A549 (cell line): Measurements from ENCODE around the gene CEP152. TPM values are rescaled to one million over a fixed set of nuclear protein-coding genes. Genes with fewer than 3 reads are reported as not detected.

Experiments used
- ATAC-seq, 2 experiments: fragments of 200-7000 bp in 1 of 2; fragments of >200 bp in 1 of 2; cut with Nextera tagmentation in 1 of 2; cut with Tn5 transposase in 1 of 2; 3 replicates each; pipeline versions ENCODE4 v1.8.0 to v1.9.1; 2018 to 2020; ENCODE audit warnings: mild to moderate bottlenecking in 1 of 2, moderate library complexity in 1 of 2
- CTCF ChIA-PET: fragments of 300-600 bp; sonication (Branson Sonifier 250); formaldehyde crosslinking; extraction: SDS; loops from one replicate; lab custom pipeline; 2021; ENCODE audit warnings: antibody characterized with exemption, inconsistent platforms; lab: Yijun Ruan, JAX
- POLR2A ChIA-PET: fragments of 350-600 bp; formaldehyde crosslinking; extraction: SDS; loops from one replicate; lab custom pipeline; 2021; ENCODE audit warnings: antibody characterized with exemption, inconsistent platforms; lab: Yijun Ruan, JAX
- DNase-seq, 2 experiments: peaks; one replicate each; pipeline versions ENCODE4 v3.0.0 to v3.0.0-alpha.2; 2011 to 2016; ENCODE audit warnings: low read depth in 1 of 2, low spot score in 1 of 2
- FAIRE-seq: peaks from 2 replicates; lab custom pipeline; 2011; peaks lifted over from hg19 to GRCh38; lab: Jason Lieb, UNC
- H3K27ac ChIP-seq, 2 experiments: fragments of >200 bp; sonication (Bioruptor Twin); formaldehyde crosslinking; 3 replicates each; pipeline ENCODE4 v1.5.1; 2016 to 2017
- H3K4me1 ChIP-seq: fragments of >200 bp; sonication (Bioruptor Twin); formaldehyde crosslinking; 3 replicates; pipeline ENCODE4 v1.6.1; 2016
- H3K4me2 ChIP-seq: fragments of >200 bp; sonication (Bioruptor Twin); formaldehyde crosslinking; 3 replicates; pipeline ENCODE4 v1.6.1; 2016
- H3K4me3 ChIP-seq: fragments of >200 bp; sonication (Bioruptor Twin); formaldehyde crosslinking; 3 replicates; pipeline ENCODE4 v1.5.1; 2016
- H3K9me3 ChIP-seq: fragments of >200 bp; sonication (Bioruptor Twin); formaldehyde crosslinking; 3 replicates; pipeline ENCODE4 v1.6.1; 2016
- CHD4 ChIP-seq: fragments of 200-600 bp; sonication (generic); IDR thresholded peaks from 2 replicates; pipeline ENCODE4 v1.6.1; 2016; ENCODE audit warnings: antibody characterized with exemption, mild to moderate bottlenecking, borderline replicate concordance
- CTCF ChIP-seq: fragments of >200 bp; sonication (Bioruptor Twin); formaldehyde crosslinking; IDR thresholded peaks from 3 replicates; pipeline ENCODE4 v1.5.1; 2016
- ELK1 ChIP-seq: fragments of 150-350 bp; IDR thresholded peaks from 2 replicates; pipeline ENCODE4 v1.6.1; 2014; ENCODE audit warnings: low read depth, mild to moderate bottlenecking, low read length
- ESRRA ChIP-seq: fragments of 150-350 bp; IDR thresholded peaks from 2 replicates; pipeline ENCODE4 v1.6.1; 2014; ENCODE audit warnings: mild to moderate bottlenecking, low read length, borderline replicate concordance
- GATA3 ChIP-seq: IDR thresholded peaks from 2 replicates; pipeline ENCODE4 v1.6.1; 2012; ENCODE audit warnings: borderline replicate concordance
- HOXA7 ChIP-seq: fragments of 250-450 bp; sonication (Bioruptor Pico); IDR thresholded peaks from 2 replicates; pipeline ENCODE4 v1.5.0; 2020; ENCODE audit warnings: mild to moderate bottlenecking, moderate library complexity
- JUNB ChIP-seq: fragments of >200 bp; sonication (Bioruptor Twin); formaldehyde crosslinking; IDR thresholded peaks from 2 replicates; pipeline ENCODE4 v1.6.1; 2016
- KDM1A ChIP-seq: fragments of 200-600 bp; sonication (generic); IDR thresholded peaks from 2 replicates; pipeline ENCODE4 v1.6.1; 2016; ENCODE audit warnings: low read depth, mild to moderate bottlenecking
- KDM5A ChIP-seq: fragments of 200-600 bp; sonication (generic); IDR thresholded peaks from 2 replicates; pipeline ENCODE4 v1.6.1; 2016; ENCODE audit warnings: antibody characterized with exemption, mild to moderate bottlenecking
- MAX ChIP-seq: IDR thresholded peaks from 2 replicates; pipeline ENCODE4 v1.6.1; 2012
- MAZ ChIP-seq: fragments of 150-350 bp; IDR thresholded peaks from 2 replicates; pipeline ENCODE4 v1.6.1; 2014; ENCODE audit warnings: antibody characterized with exemption, low read depth, low read length, borderline replicate concordance
- MYC ChIP-seq: IDR thresholded peaks from 2 replicates; pipeline ENCODE4 v1.6.1; 2012; ENCODE audit warnings: mild to moderate bottlenecking, inconsistent platforms, low read length, improper control_type of control experiment, borderline replicate concordance
- NFE2L2 ChIP-seq: fragments of 150-350 bp; conservative IDR thresholded peaks from 2 replicates; pipeline ENCODE4 v1.6.1; 2014; ENCODE audit warnings: low read length
- PBX3 ChIP-seq: IDR thresholded peaks from 2 replicates; pipeline ENCODE4 v1.6.1; 2012
- REST ChIP-seq: fragments of 200-600 bp; sonication (generic); IDR thresholded peaks from 2 replicates; pipeline ENCODE4 v1.6.1; 2016; ENCODE audit warnings: antibody characterized with exemption, mild to moderate bottlenecking, moderate library complexity
- RFX5 ChIP-seq: fragments of 450-650 bp; IDR thresholded peaks from 2 replicates; pipeline ENCODE4 v1.7.1; 2014; ENCODE audit warnings: antibody characterized with exemption, mild to moderate bottlenecking, moderate library complexity
- TFCP2L1 ChIP-seq: fragments of 250-450 bp; sonication (Bioruptor Pico); IDR thresholded peaks from 2 replicates; pipeline ENCODE4 v1.5.0; 2021; ENCODE audit warnings: mild to moderate bottlenecking
- USF2 ChIP-seq: fragments of 450-650 bp; IDR thresholded peaks from 2 replicates; pipeline ENCODE4 v1.6.1; 2014; ENCODE audit warnings: antibody characterized with exemption
- ZC3H11A ChIP-seq: fragments of 450-650 bp; IDR thresholded peaks from 2 replicates; pipeline ENCODE4 v1.6.1; 2014; ENCODE audit warnings: antibody characterized with exemption, mild to moderate bottlenecking
- WGBS: methylation state at CpG from one replicate; pipeline ENCODE4 v1.1.6; 2017; ENCODE audit errors: missing lambda C conversion rate; 5-methylcytosine and 5-hydroxymethylcytosine counted together
- polyA plus RNA-seq, 4 experiments: library from polyadenylated mRNA; depleted of rRNA in 3 of 4; stranded (reverse); fragments of >200 nt; fragmentation: RNase III in 1 of 4; extraction: RNeasy Plus Mini Kit Qiagen cat#74134 plus additional on column Dnase treatment in 1 of 4; gene quantifications; 2 replicates in 3 of 4; 3 replicates in 1 of 4; pipeline ENCODE4 v1.2.3, GENCODE V29; 2011 to 2017

Gene CEP152
- polyA plus RNA-seq, 2 of the 4 experiments (the other 2 are of a cell fraction) = 3.9 to 4.3 TPM

- TF ChIP-seq REST (no peak), CTCF (peak; percentile 13; the same call in 1 of the 3 replicates), JUNB (no peak)
- TF ChIP-seq, all 56 proteins: peak for 1
- CTCF ChIA-PET = interaction anchor here (0.7 to 1.4 kb wide), 5 partner anchors 10 to 454 kb away, joined by 3 to 5 read pairs (median 3); partner anchors contain the start of gene FBN1
- FAIRE-seq (no peak), ATAC-seq (peak; percentile 35 to 48; a peak in 3 of 6 replicates), DNase-seq (no peak)
- H3K4me1 ChIP-seq = peaks cover 19% of the 10 kb centered on the region; the same call in 2 of the 3 replicates
- POLR2A ChIA-PET = interaction anchor here (1.0 kb wide), 1 partner anchor 480 kb away, joined by 5 read pairs; the partner anchor contains the start of gene DUT
- H3K4me3 ChIP-seq = peak overlapping the region; percentile 87
- H3K27ac ChIP-seq = peak overlapping the region in 1 of 2 experiments; percentile 66; a peak in 2 of 6 replicates
- H3K9me3 ChIP-seq = no peaks in the 10 kb centered on the region
- peak overlapping the region; percentile 66 for H3K4me2 ChIP-seq
- WGBS = 13% methylated on average over 19 of the region's 25 CpGs
These were observed 573 bp upstream of the CEP152 start for GRCh38 chr15:48811325-48811958.

- Histone ChIP-seq H3K9me3 (no peaks in the 10 kb centered on the region), H3K4me2 (no peak overlapping the region), H3K4me1 (peaks cover 15% of the 10 kb centered on the region; the same call in 2 of the 3 replicates), H3K27ac (no peak overlapping the region), H3K4me3 (no peak overlapping the region)
- DNase-seq (no peak), FAIRE-seq (no peak), ATAC-seq (no peak)
- ChIA-PET CTCF (interaction anchor here (0.6 kb wide), 1 partner anchor 245 kb away, joined by 3 read pairs; no protein-coding TSS in a partner anchor), POLR2A (no interaction called here)
- TF ChIP-seq NFE2L2 (no peak), HOXA7 (CRISPR knock-in tag) (no peak), PBX3 (no peak), ESRRA (no peak), USF2 (no peak), MYC (no peak), CHD4 (no peak), KDM5A (no peak), GATA3 (no peak), MAX (no peak), MAZ (no peak), KDM1A (no peak), TFCP2L1 (CRISPR knock-in tag) (no peak), ZC3H11A (no peak), ELK1 (no peak), RFX5 (no peak)
- 78% methylated on average over 2 of the region's 2 CpGs for WGBS
These were observed 4.7 kb downstream of the CEP152 start for GRCh38 chr15:48806151-48806550.
